ENCODE measurements around the gene CNTN5.

DNA sequence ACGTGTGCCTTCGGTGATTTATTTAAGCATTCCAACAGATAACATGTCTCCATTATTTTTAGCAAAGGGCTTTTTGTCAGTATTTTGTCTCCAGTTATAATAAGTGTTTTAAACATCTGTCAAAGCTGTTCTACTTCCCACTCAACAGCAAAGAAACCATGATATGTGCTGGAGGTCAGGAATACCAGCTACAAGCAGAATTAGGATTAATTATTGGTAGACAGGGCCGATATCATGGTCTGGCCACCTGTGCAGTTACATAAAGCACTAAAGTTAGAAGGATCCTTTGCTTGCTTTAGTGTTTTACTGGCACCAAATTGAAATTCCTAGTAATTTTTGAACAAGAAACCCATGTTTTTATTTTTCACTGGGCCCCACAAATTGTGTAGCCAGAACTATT lies 1075.1 kb downstream of the CNTN5 start:
- no peak for TF ChIP-seq POLR2A (IDR thresholded peaks at IDR 0.05)
- TF ChIP-seq, protein P1, sequence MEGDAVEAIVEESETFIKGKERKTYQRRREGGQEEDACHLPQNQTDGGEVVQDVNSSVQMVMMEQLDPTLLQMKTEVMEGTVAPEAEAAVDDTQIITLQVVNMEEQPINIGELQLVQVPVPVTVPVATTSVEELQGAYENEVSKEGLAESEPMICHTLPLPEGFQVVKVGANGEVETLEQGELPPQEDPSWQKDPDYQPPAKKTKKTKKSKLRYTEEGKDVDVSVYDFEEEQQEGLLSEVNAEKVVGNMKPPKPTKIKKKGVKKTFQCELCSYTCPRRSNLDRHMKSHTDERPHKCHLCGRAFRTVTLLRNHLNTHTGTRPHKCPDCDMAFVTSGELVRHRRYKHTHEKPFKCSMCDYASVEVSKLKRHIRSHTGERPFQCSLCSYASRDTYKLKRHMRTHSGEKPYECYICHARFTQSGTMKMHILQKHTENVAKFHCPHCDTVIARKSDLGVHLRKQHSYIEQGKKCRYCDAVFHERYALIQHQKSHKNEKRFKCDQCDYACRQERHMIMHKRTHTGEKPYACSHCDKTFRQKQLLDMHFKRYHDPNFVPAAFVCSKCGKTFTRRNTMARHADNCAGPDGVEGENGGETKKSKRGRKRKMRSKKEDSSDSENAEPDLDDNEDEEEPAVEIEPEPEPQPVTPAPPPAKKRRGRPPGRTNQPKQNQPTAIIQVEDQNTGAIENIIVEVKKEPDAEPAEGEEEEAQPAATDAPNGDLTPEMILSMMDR (IDR thresholded peaks at IDR 0.05) = no peak
- no peak for TF ChIP-seq POLR2AphosphoS5 (IDR thresholded peaks at IDR 0.05)

All from suprapubic skin (tissue), 4 donors.